GM13977 (cell line): ENCODE data around the gene CZIB.
A peak's percentile ranks its signal among the peaks of the same experiment; 100 is the strongest.

Experiments
- DNase-seq: peaks from one replicate; pipeline ENCODE4 v3.0.0; 2012; ENCODE audit warnings: low spot score
- in situ Hi-C: fragments of 300-500 bp; cut with MboI; formaldehyde crosslinking; loops from one replicate; pipeline ENCODE4 v1.12.0; 2022; ENCODE audit warnings: low sequenced_read_pairs, low pct_unique_long_range_greater_than_20kb, mixed read lengths, inconsistent platforms; ENCODE audit not compliant: unreplicated experiment
- TF ChIP-seq, protein P1 (sequence below): IDR thresholded peaks from 2 replicates; pipeline ENCODE4 v1.5.1; 2012; ENCODE audit warnings: mild to moderate bottlenecking, control low read depth; ENCODE audit not compliant: insufficient read depth; ENCODE audit errors: extremely low read depth, missing control alignments

The CZIB gene

DNA sequence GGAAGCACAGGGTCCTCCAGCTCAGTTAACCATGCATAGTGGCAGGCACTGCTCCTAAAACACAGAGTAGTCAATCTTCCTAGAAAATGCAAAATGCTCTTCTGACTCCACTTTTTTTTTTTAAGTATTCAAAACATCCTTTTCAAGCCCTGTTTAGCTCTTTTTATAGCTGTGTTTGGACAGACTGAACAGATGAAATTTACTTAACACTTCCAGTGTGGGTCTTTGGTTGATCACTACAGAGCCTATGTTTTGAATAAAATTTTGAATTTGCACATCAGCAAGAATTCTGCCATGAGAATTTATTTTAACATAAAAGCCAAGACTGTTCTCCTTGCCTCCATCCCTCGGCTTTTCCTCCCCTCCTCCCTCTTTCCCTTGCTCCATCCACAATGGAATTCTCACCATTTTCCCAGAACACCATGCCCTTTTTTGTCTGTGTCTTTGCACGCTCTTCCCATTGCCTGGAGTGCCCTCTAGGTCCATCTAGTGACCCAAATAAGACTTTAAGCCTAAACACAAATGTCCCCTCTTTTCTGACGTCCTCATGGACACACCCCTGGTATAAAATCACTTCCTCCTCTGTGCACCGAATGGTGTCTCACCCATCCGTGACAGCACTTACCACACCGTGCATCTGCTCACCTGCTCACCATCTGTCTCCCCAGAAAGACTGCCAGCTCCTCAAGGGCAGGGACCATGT is 47.9 kb downstream of the CZIB start:
- DNase-seq = peak; percentile 64
- TF ChIP-seq, protein P1, sequence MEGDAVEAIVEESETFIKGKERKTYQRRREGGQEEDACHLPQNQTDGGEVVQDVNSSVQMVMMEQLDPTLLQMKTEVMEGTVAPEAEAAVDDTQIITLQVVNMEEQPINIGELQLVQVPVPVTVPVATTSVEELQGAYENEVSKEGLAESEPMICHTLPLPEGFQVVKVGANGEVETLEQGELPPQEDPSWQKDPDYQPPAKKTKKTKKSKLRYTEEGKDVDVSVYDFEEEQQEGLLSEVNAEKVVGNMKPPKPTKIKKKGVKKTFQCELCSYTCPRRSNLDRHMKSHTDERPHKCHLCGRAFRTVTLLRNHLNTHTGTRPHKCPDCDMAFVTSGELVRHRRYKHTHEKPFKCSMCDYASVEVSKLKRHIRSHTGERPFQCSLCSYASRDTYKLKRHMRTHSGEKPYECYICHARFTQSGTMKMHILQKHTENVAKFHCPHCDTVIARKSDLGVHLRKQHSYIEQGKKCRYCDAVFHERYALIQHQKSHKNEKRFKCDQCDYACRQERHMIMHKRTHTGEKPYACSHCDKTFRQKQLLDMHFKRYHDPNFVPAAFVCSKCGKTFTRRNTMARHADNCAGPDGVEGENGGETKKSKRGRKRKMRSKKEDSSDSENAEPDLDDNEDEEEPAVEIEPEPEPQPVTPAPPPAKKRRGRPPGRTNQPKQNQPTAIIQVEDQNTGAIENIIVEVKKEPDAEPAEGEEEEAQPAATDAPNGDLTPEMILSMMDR = no peak
- in situ Hi-C loops = no loop called here

DNA sequence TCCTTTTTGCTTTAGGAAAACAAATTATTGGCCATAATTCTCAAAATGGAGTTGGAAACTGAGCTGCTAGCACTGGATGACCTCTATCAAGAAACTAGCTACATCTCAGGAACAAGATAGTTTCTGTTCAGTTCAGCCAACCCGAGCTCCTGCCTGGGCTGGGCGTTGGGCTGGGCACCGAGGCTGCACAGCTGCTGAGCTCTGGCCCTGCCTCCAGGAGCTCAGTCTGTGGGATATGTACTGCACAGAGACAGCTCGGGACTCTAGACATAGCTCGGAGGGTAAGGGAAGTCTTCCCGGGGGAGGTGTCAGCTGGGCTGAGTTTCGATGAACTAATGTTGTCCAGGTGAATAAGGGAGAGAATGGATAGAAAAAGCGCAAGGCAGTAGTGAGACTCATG is 53.5 kb downstream of the CZIB start:
- in situ Hi-C loops = no loop called here

GRCh38 chr1:53166366-53166765 is 54.1 kb downstream of the CZIB start:
- TF ChIP-seq, protein P1 = no peak

More for the DNA sequence above, 53.5 kb downstream of the CZIB start:
- DNase-seq = no peak
- TF ChIP-seq, protein P1 = no peak

DNA sequence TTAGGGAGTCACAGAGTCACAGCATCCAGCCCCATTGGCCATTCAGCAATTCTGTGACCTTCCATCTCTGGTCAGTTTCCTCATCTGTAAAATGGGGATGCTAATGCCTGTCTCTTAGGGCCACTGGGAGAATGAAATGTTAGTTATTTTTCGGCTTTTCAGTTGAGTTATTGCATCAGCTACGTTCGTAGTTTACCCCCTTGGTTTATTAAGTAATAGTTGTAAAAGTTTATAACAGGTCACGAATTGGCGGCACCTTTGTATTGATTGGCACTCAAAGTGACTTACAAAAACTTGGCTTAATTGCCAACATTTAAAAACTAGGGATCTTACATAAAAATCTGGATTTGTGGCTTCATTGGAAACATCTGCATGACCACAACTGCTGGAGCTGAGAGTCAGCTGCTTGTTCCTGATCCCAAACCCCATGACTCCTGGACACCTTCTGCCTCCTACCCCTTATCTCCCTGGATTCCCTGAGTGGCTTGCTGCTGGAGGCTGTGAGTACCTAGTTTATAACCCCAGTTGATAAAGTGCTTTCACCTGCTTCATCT is 54.9 kb downstream of the CZIB start:
- in situ Hi-C loops = no loop called here
- TF ChIP-seq, protein P1 = no peak
- no peak for DNase-seq

More at GRCh38 chr1:53166366-53166765, 54.1 kb downstream of the CZIB start:
- DNase-seq = no peak
- in situ Hi-C loops = no loop called here
